NOMO-1 (cell line): ENCODE data around the gene PPIL6.

Experiments used
- DNase-seq, 2 experiments: peaks; one replicate each; lab custom pipeline; 2025; ENCODE audit not compliant: unreplicated experiment in 2 of 2; lab: John Stamatoyannopoulos, UW

The PPIL6 gene

DNA sequence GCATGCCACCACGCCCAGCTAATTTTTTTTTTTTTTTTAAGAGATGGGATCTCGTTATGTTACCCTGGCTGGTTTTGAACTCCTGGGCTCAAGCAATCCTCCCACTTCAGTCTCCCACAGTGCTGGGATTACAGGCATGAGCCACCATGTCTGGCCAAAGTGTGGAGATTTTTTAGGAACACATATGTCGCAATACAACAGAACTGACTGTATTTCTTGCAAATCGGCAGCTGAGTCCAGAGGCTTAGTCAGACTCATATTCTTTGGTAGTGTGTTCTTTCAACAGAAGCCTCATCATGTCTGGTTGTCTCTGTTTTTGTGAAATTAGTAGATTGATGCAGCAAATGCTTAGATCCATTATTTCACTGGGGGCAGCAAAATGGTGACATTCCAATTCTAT is 34.2 kb downstream of the PPIL6 start:
- no peak for DNase-seq

DNA sequence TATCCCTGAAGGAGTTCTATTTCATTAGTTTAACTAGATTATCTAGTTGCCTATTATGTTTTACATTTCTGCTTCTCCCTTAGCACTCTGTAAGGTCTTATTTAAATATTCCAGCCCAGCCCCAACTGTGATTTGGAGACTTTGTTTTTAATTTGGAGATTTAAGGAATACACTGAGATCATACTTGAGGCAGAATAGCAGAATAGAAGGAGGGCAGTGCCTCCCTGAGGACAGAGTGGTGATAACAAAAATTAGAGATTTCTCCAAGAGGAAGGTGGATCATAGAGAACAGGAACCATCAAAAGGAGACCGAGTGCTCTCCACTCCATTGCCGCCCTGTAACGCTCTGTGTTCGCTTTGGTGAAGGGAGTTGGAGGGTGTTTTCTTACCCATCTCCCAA is 43.4 kb downstream of the PPIL6 start:
- peak in 1 of 2 experiments; percentile 68 for DNase-seq

DNA sequence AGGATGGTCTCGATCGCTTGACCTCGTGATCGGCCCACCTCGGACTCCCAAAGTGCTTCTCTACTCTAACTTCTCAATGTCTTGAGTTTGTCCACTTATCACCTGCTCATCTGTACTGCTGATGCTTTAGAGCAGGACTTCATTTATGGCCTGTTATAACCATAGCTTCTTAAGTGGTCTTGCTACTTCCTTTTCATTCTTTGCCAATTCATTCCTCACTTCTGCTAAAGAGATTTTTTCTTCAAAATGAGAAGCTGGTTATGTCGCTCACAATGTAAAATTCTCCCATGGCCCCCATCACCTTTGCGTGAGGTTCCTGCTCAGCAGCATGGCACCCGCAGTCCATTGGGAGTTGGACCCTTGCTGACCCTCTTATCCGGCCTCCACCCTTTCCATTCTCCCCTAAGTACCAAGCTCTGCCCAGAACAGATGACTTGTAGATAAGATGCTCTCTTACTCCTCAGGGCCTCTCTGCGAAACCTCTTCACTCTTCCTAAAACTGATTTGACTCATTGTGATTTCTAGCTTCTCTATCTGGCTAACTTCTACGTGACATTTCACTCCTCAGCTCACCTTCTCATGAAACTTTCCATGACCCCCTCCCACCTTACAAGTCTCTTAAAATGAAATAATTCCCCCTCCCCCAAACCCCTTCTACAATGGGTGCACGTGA is 44.2 kb downstream of the PPIL6 start:
- DNase-seq: peak in 1 of 2 experiments; percentile 66

DNA sequence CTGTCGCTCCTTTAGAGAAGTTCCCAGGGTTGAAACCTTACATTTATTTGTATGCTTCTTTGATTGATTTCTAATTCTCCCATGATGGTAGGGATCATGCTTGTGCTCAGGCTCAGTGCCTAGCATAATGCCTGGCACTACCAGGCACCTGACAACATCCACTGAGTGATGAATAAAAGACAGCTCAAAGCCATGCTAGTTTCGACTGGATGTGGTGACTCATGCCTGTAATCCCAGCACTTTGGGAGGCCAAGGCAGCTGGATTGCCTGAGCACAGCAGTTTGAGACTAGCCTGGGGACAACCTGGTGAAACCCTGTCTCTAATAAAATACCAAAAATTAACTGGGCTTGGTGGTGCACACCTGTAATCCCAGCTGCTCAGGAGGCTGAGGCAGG is 46.5 kb downstream of the PPIL6 start:
- DNase-seq: no peak

DNA sequence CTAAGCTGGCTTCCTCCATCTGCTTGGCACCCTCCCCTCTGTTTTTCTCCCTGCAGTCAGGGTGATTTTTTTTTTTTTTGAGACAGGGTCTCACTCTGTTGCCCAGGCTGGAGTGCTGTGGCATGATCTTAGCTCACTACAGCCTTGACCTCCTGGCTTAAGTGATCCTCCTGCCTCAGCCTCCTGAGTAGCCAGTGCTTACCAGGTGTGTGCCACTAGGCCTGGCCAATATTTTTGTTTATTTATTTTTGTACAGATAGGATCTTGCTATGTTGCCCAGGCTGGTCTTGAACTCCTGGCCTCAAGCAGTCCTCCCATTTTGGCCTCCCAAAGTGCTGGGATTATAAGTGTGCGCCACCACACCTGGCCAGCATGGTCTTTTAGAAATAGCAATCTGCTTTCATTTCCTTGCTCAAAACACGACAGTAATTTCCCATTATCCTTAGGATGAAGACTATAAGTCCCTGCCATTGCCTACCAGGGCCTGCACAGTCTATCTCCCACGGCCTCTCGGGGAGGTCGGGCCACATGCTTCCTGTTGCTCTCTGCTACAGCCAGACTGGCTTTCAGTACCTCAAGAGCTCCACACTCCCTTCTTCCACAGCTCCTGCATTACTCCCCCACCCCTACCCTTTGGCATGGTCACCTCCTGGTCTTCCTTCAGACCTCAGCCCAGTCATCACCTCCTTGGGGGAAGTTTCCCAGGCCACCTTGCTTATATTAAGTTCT is 47.1 kb downstream of the PPIL6 start:
- DNase-seq: no peak

DNA sequence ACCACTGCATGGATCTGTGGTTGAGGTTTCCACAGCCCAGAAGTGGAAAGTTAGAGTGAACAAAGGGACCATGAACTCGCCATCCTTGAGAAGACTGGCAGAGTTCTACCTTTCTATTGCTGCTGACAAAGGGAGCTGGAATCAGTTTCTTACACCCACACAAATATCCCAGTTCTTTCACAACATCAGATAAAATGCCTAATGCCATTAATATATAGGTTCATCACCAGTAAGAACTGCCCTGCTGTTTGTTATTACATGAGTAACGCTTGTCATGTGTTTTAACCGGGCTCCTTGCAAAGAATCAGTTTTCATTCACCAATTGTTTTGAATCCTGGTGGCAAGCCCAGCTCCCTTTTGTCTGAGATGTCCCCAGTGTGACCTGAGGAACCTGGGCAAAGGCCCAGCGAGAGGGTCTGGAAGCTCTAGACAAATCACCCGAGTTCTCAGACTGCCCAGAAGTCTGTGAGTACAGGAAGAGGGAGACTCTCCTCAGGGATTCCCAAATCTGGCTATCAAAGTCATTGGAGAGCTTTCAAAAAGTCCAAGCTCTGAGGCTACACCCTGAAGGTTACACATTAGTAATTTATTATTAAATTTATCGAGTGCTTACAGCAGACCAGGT is 50.7 kb downstream of the PPIL6 start:
- no peak for DNase-seq

DNA sequence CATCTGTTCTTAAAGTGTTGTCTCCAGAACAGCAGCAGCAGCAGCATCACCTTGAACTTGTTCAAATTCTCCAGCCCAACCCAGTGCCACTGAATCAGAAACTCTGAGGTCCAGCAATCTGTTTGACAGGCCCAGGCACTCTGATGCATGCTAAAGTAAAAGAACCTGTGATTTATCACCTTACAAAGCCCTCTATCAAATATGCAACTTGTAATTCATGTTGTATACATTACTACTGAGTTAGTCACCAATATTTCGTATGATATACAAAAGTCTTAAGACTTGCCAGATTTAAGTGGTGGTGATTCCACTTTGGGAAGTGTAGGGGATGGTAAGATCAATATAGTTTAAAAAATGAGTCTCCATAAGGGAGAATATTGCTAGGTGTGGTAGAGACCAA is 52.2 kb downstream of the PPIL6 start:
- DNase-seq: no peak

DNA sequence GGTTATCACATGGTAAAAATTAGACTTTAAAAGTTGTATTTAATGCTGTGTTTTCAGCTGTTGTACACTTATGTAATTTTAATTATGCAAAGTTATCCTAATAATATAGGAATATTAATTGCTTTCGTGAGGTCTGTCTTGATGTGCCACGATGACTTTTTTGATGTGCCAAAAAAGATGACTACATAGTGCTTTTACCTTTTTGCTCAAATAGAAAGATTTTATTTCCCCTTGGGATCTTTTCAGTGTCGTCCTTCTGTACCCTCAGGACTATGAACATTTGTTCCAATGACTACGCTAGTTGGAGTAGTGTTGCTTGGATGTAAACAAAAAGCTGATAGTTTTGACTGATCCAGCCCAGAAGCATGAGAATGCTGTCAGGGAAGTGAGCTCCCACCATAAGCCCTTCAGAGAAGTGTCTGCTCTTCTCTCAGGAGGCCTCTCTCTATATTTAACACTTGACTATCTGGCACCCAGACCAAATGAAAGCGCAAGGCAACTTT is 56.9 kb downstream of the PPIL6 start:
- no peak for DNase-seq

DNA sequence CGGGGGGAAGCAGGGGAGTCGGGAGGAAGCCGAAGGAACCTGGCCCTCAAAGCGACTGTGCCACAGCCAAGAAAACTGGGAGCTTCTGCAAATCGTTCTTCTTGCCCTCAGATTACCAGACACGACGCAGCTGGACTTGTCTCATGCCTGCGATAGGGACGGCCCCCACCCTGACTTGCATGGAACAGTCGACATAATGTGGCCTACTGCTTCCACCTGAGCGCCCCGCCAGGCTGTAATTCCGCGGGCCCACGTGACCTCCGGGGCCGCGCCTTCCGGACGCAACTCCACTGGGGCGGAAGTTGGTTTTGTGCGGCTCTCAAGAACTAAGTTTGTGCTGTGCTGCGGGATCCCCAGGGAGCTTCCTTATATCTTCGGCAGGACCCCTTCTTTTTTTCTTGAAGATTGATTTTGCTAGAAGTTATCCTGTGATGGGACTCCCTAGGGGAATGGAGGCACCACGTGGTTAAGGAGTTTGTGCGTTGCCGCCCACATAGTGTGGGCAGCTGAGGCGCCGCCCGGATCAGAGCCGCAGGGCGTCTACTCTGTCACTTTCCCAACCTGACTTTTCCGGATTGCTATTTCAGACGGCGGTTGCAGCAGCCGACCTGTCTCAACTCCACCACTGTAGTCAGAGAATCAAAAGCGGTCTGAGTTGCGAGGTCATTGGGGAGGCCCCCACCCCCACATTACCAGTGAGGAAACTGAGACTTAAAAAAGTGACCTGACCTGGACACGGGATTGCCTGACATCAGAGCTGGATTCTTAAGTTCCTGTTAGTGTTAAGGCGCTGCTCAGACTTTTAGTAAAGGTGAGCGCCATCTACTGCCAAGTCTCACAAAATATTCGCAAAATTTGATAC is 57.6 kb downstream of the PPIL6 start:
- DNase-seq: peak; percentile 96 to 99

DNA sequence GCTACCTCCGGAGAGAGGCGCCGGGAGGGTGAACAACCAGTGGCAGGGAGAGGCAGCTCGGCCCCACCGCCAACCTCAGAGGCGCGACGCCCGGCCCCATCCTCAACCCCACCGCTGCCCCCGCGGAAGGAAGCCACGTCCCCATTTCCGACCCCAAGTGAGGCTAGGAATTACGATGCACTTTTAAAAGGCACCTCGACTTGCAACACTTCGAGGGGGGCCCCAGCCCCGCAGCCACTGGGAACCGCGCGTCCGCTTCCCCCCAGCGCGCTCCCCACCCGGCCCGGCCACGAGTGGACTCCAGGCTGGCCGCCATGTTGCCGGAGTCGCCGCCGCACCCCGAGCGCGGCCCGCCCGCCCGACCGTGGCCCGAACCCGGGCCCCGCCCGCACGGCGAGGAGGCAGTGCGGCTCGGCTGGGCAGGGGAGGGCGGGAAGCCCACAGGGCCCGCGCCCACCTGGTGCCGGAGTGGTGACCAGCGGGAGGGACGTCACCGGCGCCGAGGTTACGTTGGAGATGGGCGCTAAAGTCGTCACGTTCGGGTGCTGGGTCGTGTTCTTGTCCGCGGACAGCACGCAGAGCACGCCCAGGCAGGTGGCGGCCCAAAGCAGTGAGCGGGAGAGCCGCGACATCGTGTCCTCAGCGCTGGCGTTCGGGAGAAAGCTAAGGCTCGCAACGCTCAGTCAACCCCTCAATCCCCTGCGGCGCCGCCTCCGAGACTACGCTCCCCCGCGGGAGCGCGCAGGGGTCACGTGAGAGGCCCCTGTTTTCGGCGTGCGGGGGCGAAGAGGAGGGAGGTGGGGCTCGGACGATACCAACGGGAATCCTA is 58.5 kb downstream of the PPIL6 start, which contains the start of gene CD164:
CD164 (minus strand) TSS at position 721 of the 829 bp plus-strand sequence; CDS start at position 632, 89 bp downstream.
- peak; percentile 91 to 92 for DNase-seq

DNA sequence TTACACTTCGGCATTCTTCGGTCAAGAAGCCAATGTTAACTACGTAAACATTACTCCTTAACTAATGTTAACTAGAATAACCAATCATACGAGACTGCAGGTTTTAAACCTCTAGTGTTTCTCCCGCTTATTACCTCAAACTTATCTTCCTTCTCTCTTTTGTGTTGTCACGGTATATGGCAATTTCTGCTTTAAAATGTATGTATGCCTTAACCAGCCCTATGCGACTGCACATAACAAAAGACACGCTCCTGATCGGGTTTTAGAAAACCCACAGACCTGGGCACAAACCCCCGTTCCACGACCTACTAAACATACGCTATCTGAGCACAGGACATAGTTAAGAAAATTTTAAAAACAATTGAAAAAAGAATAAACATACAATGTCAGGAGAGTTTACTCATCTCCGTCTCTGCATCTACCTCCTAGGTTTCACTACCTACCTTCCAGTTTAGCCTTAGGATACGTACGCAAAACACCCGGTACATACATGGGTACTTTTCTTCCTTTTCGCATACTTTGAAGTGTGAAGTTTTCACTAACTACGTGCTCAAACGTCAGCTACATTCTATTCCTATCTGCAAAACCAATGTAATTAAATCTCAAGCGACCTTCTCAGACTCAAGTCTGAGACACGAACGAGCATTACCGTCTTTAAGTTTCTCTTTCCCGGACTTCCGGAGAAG is 59.2 kb downstream of the PPIL6 start:
- peak; percentile 16 to 57 for DNase-seq

DNA sequence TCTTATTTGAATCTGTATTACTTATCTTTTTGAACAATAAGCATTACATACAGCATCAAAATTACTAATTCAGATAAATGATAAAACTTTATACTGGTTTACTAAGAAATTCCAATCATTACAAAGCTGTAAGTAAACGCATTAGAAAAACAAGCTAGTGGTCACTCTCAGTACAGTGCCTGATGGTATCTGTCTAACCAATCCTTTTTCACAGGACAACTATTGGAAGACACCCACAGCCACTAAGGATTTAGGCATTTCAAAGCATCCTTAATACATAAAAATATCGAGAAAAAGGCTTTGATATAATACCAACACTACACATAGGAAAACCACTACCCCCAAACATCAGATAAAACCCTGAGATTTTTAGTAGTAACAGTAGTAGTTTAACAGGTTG is 60.7 kb downstream of the PPIL6 start:
- DNase-seq: no peak

DNA sequence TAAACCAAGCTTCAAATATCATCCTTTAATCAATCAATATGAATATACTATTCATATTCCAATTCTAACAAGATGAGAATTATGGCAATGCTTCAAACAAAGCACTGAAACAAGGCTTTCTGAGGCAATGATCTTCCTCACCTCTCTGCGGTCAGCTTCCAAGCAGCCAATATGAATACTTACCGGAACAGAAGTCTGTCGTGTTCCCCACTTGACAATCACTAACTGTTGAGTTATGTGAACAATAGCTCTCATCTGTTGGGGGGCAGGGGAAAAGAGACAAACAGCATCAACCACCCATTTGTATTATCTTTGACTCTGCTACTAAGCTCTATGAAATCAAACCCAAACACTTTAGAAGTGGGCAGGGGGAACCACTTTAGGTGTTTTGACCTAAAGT is 62.7 kb downstream of the PPIL6 start:
- no peak for DNase-seq

DNA sequence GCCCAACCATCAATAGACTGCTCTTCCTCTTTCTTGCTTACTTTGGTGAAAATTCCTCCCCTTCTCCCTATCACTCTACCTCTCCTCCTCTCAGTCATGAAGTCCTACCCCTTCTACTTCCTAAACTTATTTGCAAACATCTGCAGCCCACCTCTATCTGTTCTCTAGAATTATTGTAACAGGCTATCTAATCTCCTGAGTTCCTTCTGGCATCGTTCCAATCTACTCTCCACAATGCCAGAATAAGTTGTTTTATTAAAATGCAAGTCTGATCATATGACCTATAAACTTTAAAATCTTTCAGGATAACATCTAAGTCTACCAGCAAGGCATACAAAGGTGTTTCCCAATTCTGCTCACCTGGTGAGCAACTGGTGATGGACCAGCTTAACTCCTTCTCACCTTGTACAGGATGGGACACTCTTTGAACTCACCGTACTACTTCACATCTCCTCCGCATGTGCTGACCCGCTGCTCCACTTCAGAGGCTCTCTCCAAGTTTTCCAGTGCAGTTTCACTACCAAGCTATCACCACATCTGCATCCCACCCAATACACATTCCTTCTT is 66.0 kb downstream of the PPIL6 start:
- no peak for DNase-seq

DNA sequence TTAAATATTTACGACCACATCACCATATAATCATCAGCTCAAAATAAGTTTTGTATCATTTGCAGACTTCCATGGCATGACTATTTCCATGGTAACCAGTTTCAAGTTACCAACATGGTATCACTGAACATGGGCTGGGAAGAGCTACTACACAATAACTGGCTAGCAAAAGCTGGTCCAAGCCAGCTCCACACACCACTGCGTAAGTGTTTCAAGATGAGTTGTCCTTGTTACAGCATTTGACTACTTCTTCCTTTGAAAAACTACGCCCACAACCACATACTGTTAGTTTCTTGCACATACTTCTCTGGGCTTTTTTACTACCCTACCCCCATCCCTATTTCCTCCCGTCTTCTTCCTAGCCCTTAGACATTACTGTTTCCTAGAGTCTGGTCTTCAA is 66.7 kb downstream of the PPIL6 start:
- peak; percentile 19 to 33 for DNase-seq

DNA sequence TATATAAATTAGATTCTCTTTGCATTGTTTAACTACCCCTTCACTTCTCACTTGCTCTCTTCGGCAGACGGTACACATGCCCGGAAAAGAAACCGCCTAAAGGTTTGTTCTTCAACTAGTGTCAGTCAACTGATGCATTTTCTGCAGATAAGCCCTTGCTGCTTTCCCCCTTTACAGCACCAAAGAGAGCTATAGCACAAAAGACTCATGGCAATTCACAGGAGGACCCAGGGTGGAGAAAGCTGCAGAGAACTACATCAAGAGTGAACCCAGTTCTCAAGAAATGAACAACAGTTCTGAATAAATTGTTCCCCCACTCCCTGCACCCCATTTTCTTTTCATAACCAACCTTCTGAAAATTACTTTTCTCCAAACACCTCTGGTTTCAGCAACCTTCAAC is 67.1 kb downstream of the PPIL6 start:
- DNase-seq: no peak

DNA sequence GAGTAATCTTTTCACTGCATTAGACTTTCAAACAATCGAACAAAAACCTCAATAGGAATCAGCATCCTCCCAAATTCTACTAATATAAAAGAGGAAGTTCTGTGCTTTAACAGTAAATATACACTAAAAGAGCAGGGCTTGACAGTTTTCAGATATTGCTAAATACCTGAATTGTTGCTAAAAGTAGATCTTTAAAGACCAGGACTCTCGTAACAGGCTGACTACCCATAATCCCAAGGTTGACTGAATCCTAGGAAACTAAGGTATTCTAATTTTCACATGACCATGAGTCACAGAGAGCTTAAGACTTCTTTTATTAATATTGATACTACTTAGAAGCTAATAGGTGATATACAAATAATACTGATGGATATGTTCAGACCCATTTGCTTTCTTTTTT is 68.3 kb downstream of the PPIL6 start:
- DNase-seq: peak; percentile 47 to 74

DNA sequence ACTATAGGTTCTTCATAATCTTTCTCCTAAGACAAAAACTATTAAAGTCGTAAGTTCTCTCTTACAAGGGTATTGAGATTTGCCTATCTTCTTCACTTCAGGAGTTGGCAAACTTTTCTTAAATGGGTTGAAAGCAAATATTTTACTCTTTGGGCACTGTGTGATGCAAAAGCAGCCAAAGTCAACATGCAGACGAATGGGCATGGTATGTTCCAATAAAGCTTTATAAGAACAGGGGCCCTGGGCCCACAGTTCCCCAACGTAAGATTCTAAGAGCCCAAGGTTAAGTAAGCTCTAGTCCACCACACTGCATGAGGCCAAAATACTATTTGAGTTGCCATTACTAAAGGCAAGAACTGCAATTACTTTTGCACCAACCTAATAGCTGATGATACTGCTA is 69.6 kb downstream of the PPIL6 start:
- no peak for DNase-seq

DNA sequence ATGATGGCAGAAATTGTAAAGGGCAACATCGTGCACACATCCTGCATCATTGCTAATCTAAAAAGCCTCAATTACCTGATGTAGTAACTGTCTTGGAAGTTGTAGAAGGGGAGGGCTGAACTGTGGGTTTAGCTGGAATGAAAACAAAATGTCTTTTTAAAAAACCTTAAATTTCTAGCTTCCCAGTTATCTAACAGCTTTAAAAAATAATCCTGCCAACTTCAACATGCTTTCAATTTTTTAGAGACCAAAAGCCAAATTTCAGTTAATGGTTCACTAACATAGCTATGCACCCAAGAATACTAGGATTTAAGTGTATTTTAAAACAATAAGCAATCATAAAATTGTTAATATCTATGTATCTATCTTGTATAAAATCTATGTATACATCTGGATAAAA is 70.1 kb downstream of the PPIL6 start:
- DNase-seq: no peak
